Esophagus mucosa (tissue), 1 donor: ENCODE results near the gene CENPP. TPM values are rescaled to one million over a fixed set of nuclear protein-coding genes. Genes with fewer than 3 reads are reported as not detected.

Experiments used
- ATAC-seq: fragments of 200-7000 bp; cut with Tn5 transposase; one replicate; pipeline ENCODE4 v1.9.1; 2020
- total RNA-seq: library from RNA; stranded (reverse); gene quantifications from one replicate; pipeline ENCODE4 v1.2.4, GENCODE V29; 2023
- donor health status: DM: yes; HTN: yes; CAD: no.

The CENPP gene
- total RNA-seq, 1 donor from 2014 or later = 8.2 TPM

DNA sequence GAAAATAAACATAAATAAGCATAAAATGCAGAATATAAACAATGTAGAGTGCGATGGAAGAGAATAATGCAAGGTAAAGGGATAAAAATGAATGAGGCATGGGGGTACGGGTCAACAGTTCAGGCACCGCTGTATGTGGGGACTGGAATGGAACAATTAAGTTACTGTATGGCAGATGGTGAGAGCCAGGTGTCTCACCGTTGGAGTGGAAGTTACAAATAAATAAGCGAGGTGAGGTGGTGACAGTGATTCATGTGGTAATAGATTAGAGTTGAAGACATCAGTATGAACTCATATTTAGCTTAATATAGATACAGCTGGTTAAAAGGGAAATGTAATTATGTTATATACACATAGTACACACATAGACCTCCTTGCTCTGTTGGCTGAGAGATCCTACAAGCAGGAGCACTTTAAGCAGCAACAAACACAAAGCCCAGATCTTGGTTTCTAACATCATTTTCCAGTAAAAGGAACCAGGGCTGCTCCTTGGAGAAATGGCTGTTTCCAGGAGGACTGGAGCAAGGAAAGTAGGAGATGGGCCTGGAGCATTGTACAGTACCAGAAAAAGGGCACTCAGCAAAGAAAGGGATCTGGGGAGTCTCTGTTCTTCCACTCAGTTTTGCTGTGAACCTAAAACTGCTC lies 100.9 kb downstream of the CENPP start:
- no peak for ATAC-seq

DNA sequence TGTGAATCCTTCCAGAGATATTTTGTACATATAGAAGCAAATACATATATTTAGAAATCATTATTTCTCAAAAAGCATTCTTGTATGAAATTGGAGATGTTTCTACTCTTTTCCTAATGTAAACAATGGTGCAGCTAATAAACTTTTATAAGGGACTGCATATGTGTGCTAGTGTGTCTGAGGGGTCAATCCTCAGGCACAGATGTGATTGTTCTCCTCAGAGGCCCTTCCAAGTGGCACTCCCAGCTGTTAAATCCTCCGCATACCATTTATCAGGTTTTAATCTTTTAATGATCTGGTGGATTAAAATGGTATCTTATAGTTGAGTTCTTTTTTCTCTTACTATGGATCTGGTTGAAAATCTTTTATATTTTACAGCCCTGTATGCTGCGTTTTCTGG lies 104.1 kb downstream of the CENPP start:
- no peak for ATAC-seq

DNA sequence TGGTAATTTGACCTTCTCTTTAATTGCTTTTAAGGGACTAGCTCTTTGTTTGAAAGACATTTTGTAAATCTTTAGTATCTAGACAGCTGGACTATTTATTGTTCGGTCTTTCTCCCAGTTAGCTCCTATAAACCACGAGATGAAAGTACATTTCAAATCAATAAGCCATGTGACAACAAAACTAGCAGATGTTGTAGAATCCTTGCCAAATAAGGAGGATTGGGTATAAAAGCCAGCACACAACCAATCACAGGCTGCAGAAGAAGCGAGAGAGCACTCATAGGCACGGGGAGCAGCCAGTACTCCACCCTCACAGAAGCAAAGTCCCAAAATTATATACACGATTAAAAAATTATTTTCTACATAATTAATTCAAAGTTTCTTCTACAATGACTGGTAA lies 106.6 kb downstream of the CENPP start:
- ATAC-seq = no peak

DNA sequence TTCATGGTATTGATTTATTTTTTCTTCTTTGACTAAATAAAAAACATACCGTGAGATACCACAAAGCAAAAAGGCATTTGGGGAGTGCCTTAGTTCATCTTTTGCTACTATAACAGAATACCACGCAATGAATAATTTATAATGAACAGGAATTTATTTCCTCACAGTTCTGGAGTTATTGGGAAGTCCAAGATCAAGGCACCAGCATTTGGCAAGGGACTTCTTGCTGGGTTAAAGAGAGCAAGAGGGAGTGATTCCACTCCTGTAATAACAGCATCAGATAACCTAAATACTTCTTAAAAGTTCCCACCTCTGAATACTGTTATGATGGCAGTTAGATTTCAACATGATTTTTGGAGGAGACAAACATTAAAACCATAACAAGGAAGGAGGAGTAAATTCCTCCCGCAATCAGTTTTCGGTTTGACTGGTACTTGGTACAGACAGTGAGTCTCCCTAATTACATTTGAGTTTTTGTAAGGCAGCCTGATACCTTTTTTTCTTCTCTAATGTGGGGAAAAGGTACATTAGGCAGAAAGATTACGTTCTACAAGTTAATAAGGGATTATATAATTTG lies 107.3 kb downstream of the CENPP start:
- no peak for ATAC-seq

GRCh38 chr9:92435263-92435662 lies 109.5 kb downstream of the CENPP start:
- ATAC-seq = no peak

DNA sequence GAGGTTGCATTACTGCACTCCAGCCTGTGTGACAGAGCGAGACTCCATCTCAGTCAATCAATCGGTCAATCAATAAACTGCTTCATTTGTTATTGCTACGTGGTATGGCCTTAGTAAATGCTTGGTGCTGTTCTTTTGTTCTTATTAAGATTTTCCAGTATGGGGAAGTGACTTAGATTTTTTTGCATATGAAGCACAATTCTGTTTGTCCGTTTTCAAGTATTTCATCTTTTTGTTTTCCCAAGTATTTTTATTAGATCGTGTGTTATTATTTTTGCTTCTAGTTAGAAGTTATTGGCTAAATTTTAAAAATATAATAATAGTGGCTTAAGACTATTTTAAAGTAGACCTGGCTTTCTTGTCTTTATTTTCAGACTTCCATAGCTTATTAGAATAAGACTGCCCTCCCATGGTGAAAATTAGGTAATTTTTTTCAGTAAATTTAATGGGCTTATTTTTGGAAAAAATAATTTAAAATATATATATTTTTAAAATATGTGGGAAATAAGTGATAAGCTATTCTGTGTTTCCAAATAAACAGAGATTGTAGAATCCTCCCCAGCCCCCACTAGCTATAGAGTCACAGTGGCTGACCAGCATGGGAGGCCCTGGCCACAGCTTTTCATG lies 113.3 kb downstream of the CENPP start:
- no peak for ATAC-seq

DNA sequence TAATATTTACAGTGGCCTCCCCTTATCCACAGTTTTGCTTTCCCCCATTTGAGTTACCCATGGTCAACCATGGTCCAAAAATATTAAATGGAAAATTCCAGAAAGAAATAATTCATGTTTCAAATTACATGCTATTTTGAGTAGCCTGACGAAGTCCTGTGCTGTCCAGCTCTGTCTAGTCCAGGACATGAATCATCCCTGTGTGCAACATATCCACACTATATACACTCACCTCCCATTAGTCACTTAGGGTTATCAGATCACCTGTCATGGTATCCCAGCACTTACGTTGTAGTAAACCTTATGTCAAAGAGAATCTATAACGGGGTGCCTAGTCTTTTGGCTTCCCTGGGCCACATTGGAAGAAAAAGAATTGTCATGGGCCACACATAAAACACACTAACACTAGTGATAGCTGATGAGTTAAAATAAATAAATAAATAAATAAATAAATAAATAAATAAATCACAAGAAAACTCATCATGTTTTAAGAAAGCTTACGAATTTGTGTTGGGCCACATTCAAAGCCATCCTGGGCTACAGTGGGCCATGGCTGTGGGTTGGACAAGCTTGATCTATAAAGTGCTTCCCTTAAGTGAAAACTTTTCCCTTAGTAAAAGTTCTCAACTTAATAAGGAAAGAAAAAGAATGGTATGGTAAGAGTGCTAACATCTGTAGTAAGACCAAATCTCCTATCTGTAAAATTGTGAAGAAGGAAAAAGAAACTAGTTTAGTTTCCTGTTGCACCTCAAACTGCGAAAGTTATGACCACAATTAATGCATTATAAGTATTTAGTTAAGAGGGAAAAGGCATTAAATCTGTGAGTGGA lies 114.4 kb downstream of the CENPP start:
- ATAC-seq = no peak

DNA sequence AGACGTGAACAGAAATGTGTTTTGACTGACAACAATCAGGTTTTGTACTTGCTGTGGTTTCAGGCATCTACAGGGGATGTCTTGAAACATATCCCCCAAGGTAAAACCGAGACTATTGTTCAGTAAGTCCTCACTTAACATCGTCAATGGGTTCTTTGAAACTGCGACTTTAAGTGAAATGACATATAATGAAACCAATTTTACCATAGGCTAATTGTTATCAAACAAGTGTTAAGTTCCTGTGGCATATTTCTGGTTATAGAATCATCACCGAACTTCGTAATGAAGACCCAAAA lies 114.9 kb downstream of the CENPP start:
- ATAC-seq = no peak

- no peak for ATAC-seq
Measured at GRCh38 chr9:92444841-92445240, 119.1 kb downstream of the CENPP start.

DNA sequence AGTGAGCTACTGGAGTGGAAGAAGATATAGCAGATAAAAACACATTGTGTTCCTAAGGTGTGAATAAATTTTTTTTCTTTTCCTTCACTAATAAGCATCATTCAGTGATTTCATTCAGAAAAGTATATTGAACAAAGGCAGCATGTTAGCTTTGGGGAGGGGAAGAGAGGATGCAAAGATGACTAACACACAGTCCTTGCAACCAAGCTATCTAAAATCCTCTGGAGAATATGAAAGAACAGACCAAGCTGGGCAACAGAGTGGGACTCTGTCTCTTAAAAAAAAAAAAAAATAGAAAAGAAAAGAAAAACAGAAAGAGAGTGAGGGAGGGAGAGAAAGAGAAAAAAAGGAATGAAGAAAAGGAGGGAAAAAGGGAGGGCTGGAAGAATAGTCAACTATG lies 120.8 kb downstream of the CENPP start:
- ATAC-seq = no peak

DNA sequence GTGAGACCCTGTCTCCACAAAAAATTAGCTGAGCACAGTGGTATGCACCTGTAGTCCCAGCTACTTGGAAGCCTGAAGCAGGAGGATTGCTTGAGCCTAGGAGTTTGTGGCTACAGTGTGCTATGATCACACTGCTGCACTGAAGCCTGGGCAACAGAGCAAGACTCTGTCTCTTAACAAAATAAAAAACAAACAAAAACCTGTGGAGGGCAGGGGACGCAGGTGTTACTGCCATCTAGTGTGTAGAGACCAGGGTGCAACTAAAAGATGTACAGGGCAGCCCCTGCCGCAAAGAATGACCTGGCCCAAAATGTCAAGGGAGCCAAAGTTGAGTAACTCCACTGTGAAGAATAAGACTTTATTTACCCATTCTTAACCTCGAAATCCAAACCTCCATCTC lies 129.5 kb downstream of the CENPP start:
- ATAC-seq = no peak

DNA sequence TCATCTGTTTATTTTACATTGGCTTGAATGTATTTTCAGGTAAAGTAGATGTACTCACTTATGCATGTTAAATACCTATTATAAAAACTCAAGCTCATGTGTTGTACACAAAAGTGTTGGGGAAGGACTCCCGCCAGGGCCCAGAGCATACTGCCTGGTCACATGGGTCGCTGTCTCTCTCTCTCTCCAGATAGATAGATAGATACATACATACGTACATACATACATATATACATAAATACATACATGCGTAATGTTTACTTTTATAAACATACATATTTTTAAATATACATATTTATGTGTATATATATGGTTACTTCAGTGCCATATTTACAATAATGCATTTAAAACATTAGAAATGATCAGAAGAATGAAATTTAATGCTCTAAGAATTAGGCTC lies 131.8 kb downstream of the CENPP start:
- ATAC-seq = no peak

DNA sequence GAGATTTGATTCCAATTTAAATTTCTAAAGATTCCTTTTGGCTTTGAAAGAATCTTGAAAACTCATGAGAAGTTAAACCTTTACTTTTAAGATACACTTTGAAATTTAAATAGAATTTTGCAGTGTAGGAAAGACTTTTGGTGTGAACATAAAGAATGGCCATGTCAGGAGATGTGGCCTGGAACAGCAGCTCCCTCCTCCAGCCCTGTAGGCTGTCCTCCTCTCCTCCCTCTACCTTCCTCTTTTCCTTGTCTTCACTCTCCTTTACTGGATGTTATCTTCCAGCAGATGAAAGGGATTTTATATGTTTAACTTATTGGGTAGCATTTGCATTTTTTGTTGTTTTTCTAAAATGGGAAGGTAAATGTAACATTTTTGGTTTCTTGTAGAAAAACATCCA lies 137.6 kb downstream of the CENPP start:
- no peak for ATAC-seq

DNA sequence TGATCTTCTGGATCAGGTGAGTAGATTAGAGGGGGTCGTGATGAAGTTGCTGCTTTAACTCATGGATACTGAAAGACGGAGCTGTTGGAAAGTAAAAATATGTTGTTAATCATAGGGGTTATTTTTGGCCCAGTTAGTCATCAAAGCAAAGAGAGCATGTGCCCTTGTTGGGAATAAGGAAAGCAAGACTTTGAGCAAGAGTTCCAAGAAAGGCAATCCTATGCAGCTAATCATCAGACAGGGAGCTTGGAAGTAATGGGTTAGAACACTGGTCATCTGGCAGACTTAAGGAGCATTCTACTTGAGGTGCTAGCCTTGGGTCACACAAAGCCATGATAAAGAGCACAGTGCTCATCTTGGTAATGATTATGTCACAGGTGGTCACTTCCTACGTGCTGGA lies 138.2 kb downstream of the CENPP start:
- no peak for ATAC-seq

- no peak for ATAC-seq
Measured at GRCh38 chr9:92467041-92467440, 141.3 kb downstream of the CENPP start.

- no peak for ATAC-seq
Measured at GRCh38 chr9:92467511-92467910, 141.8 kb downstream of the CENPP start.

DNA sequence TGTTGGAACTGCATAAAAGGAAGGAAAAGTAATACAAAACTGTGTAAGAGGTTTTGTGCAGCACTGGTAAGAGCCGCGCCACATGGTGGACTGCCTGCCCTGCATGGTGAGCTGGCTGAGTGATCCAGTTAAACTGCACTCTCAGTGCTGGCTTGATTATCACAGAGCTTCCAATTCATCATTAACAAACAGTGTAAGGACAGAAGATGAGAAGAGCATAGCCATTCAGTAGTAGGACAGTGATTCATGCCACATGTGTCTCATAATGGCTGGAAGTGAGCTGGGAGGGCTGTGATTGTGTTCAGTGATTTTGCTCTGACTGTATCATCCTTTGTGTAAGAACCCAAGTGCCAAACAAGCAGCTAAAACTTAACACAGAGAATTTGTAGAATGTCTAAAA lies 142.5 kb downstream of the CENPP start:
- ATAC-seq = peak; percentile 38

- no peak for ATAC-seq
Measured at GRCh38 chr9:92474587-92474986, 148.8 kb downstream of the CENPP start.

GRCh38 chr9:92476962-92477361 lies 151.2 kb downstream of the CENPP start:
- no peak for ATAC-seq

GRCh38 chr9:92478783-92479182 lies 153.0 kb downstream of the CENPP start:
- ATAC-seq = no peak

DNA sequence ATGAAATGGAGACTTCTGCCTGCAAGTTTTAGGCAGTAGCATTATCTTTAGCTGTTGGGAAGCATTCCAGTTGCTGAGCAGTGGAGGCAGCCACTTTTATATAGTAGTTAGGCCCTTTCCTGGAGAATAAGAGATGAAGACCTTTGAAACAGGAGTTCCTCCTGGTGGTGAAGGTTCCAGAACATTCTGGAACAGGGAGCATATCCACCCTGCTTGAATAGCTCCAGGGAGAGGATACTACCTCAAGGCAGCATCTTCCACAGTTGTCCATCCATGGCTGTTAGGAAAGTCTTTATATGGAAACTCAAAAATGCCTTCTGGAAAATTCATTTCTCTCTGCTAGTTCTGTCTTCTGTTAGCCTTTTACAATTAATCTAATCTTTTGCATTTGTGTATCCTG lies 153.6 kb downstream of the CENPP start:
- no peak for ATAC-seq

DNA sequence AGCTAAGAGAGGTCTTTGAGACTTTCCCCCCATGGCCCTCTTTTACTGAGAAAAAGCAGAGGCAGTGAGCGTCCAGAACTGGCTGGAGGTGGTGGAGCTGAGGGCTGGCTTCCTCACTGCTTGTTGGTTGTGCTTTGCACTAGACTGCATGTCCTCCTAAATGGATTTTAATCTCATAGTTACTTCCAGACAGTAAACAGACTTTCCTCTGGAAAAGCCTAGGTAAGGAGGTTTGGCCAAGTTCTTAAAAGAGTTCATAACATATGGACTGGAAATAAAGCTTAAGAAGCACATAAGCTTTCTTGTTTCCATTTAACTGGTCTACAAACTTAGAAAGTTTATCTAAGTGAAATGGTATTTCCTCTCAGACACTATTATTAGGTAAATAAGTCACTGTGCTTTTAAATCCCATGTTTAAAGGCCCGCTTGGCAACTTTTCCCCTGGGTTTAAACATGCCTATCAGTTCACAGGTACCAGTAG lies 154.6 kb downstream of the CENPP start:
- no peak for ATAC-seq

- ATAC-seq = peak; percentile 85
Measured at GRCh38 chr9:92480986-92481633, 155.4 kb downstream of the CENPP start.
